GM18870 (cell line): Measurements from ENCODE around the gene WFS1.

ENCODE experiments used
- ATAC-seq: cut with Tn5 transposase; IDR thresholded peaks from one replicate; pipeline ENCODE4 v1.9.1; 2021; ENCODE audit warnings: moderate library complexity; ENCODE audit not compliant: unreplicated experiment

The WFS1 gene

GRCh38 chr4:6351246-6352000 lies 81.8 kb downstream of the WFS1 start:
- ATAC-seq, result no peak

- no peak for ATAC-seq
These were observed 82.5 kb downstream of the WFS1 start for GRCh38 chr4:6352031-6352692.
